ENCODE measurements around the gene TMEM44.

Gene TMEM44

GRCh38 chr3:194569252-194569651 lies 64.0 kb downstream of the TMEM44 start:
- no peak overlapping the region for H3K4me3 Mint-ChIP-seq
- H3K9me3 Mint-ChIP-seq, result no peaks in the 10 kb centered on the region
- no peaks in the 10 kb centered on the region for H3K36me3 Mint-ChIP-seq (ENCODE audit: low read depth)
- H3K27me3 Mint-ChIP-seq (ENCODE audit: low read depth), result peaks cover 25% of the 10 kb centered on the region
- peaks cover 35% of the 10 kb centered on the region for H3K4me1 Mint-ChIP-seq
- no peak overlapping the region for H3K27ac Mint-ChIP-seq
- no peak for TF ChIP-seq CTCF (IDR thresholded peaks at IDR 0.05; ENCODE audit: unreplicated experiment in 3 of 3)

DNA sequence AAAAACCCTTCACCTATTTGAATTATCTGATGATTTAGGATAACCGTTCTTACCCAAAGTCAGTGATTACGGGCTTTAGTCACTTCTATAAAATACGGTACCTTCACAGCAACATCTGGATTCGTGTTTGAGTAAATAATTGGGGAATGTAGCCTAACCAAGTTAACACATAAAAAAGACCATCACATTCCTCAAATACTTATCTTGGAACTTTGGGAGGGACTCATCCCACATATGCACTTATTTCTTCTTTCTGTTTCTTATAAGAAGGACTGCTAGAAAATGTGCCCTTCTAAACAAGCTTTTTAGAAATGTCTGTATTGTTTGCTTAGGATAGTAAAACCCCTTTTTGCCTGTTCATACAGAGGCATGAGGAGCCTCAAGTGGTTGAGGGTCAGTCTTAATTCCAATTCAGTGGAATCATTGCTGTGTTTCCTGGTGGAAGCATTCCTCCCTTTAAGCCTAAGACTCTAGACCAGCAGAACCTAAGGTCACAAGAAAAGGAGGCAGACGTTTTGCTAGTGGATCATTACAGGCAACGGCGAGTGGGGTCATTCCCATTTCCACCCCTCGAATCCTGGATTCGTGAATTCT lies 67.5 kb downstream of the TMEM44 start:
- Mint-ChIP-seq H3K4me3 (no peak overlapping the region), H3K27ac (peak overlapping the region; percentile 71 to 83 (median 75)), H3K36me3 (ENCODE audit: low read depth) (no peaks in the 10 kb centered on the region), H3K4me1 (peaks cover 9% of the 10 kb centered on the region), H3K9me3 (no peaks in the 10 kb centered on the region), H3K27me3 (ENCODE audit: low read depth) (peaks cover 4% of the 10 kb centered on the region)
- TF ChIP-seq CTCF (IDR thresholded peaks at IDR 0.05; ENCODE audit: unreplicated experiment in 3 of 3), result no peak

GRCh38 chr3:194562986-194563385 lies 70.2 kb downstream of the TMEM44 start:
- TF ChIP-seq CTCF (IDR thresholded peaks at IDR 0.05; ENCODE audit: unreplicated experiment in 3 of 3), result no peak
- Mint-ChIP-seq H3K27me3 (ENCODE audit: low read depth) (peaks cover 18% of the 10 kb centered on the region), H3K4me3 (no peak overlapping the region), H3K4me1 (peaks cover 5% of the 10 kb centered on the region), H3K27ac (no peak overlapping the region), H3K36me3 (ENCODE audit: low read depth) (no peaks in the 10 kb centered on the region), H3K9me3 (no peaks in the 10 kb centered on the region)

DNA sequence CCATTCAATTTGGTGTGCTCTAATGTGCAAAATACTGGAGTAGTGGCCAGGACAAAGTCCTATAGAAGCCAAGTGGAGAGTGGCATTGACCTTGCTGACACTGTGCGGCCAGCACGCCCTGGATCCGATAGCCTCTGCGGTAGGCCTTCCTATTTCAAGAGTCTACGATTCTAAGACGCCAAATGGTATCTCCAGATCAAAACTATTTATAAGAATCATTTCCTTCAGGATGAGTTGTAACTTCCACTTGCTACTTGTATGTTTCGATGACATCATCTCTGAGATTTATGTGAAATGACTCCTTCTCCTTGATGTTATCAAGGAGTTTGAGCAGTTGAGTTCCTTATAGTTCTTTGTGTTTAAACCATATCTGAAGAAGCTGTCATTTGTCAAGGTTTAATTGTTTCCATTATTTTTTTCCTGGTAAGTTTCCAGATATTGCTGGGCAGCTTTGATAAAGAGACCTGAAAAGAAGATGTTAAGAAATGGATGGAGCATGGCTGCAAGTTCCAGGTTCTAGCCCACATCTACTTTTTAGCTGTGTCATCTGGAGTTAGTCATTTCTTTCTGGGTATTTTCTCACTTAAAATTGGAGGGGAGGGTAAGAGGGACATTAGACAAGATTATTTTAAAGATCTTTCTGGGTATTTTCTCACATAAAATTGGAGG lies 71.8 kb downstream of the TMEM44 start:
- H3K9me3 Mint-ChIP-seq, result no peaks in the 10 kb centered on the region
- no peaks in the 10 kb centered on the region for H3K36me3 Mint-ChIP-seq (ENCODE audit: low read depth)
- no peak overlapping the region for H3K4me3 Mint-ChIP-seq
- H3K4me1 Mint-ChIP-seq, result peaks cover 11% of the 10 kb centered on the region
- H3K27me3 Mint-ChIP-seq (ENCODE audit: low read depth), result peaks cover 23% of the 10 kb centered on the region
- peak overlapping the region in 1 of 3 experiments; percentile 27 for H3K27ac Mint-ChIP-seq
- no peak for TF ChIP-seq CTCF (IDR thresholded peaks at IDR 0.05; ENCODE audit: unreplicated experiment in 3 of 3)

DNA sequence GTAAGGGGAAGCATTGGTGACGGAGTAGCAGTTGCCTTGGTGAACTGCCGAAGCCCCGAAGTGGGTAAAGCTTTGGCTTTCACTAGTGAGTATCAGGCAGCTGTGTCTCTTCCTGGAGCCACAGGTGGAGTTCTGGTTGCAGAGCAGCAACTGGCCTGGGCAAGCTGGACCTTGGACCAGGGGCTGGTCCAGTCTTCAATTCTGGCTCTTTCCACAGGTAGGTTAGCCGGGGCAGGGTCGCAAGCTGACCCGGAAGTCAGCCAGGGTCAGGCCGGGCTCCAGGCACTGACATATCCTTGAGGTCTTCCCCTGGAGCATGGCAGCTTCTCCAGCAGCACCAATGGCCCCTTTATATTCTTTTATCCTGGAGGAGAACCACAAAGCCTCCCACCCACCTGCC lies 73.2 kb downstream of the TMEM44 start:
- Mint-ChIP-seq H3K27ac (no peak overlapping the region), H3K36me3 (ENCODE audit: low read depth) (no peaks in the 10 kb centered on the region), H3K27me3 (ENCODE audit: low read depth) (peaks cover 23% of the 10 kb centered on the region), H3K4me1 (peaks cover 16% of the 10 kb centered on the region), H3K4me3 (no peak overlapping the region), H3K9me3 (no peaks in the 10 kb centered on the region)
- no peak for TF ChIP-seq CTCF (IDR thresholded peaks at IDR 0.05; ENCODE audit: unreplicated experiment in 3 of 3)

GRCh38 chr3:194559530-194559929 lies 73.7 kb downstream of the TMEM44 start:
- TF ChIP-seq CTCF (IDR thresholded peaks at IDR 0.05; ENCODE audit: unreplicated experiment in 3 of 3), result no peak
- Mint-ChIP-seq H3K9me3 (no peaks in the 10 kb centered on the region), H3K27ac (no peak overlapping the region), H3K36me3 (ENCODE audit: low read depth) (no peaks in the 10 kb centered on the region), H3K4me3 (no peak overlapping the region), H3K27me3 (ENCODE audit: low read depth) (peaks cover 23% of the 10 kb centered on the region), H3K4me1 (peaks cover 18% of the 10 kb centered on the region)
